ENCODE data around the gene ARHGAP18.

GRCh38 chr6:129695373-129696027, 14.5 kb downstream of the ARHGAP18 start:
- no peak for TF ChIP-seq CTCF (IDR thresholded peaks at IDR 0.05; ENCODE audit: low read length)
- no peak for TF ChIP-seq EZH2phosphoT487 (IDR thresholded peaks at IDR 0.05; ENCODE audit: low read length)
- no peak for TF ChIP-seq EZH2 (optimal IDR thresholded peaks at IDR 0.05; ENCODE audit: low read depth, low read length)
